H1 (cell line): ENCODE data around the gene SVIL. TPM values are rescaled to one million over a fixed set of nuclear protein-coding genes. Genes with fewer than 3 reads are reported as not detected.

Source experiments
- SP2 ChIP-seq: IDR thresholded peaks from 2 replicates; pipeline ENCODE4 v1.6.1; 2012; ENCODE audit warnings: mild to moderate bottlenecking, low read length, inconsistent platforms
- SUZ12 ChIP-seq: fragments of 200-600 bp; sonication (generic); IDR thresholded peaks from 2 replicates; pipeline ENCODE4 v1.6.1; 2012; ENCODE audit warnings: mild to moderate bottlenecking, inconsistent platforms, low read length, moderate library complexity, mixed read lengths
- polyA plus RNA-seq, 7 experiments: library from polyadenylated mRNA; depleted of rRNA in 3 of 7; stranded (reverse) in 5 of 7; unstranded in 2 of 7; fragments of >200 nt in 5 of 7; fragments of 200-250 nt in 2 of 7; gene quantifications; 1 replicate in 5 of 7; 2 replicates in 1 of 7; 4 replicates in 1 of 7; pipeline versions ENCODE4 v1.2.1 to v1.2.3, GENCODE V29; 2011 to 2013; ENCODE audit warnings: missing spikeins in 2 of 7, mixed read lengths in 2 of 7
- total RNA-seq: library from RNA; stranded (reverse); fragmentation: NEBNext Ultra II Directional; extraction: Animal tissue kit (Norgen Biotek cat#: 25700); gene quantifications from 2 replicates; pipeline ENCODE4 v1.2.1, GENCODE V29; 2021
- TF ChIP-seq, protein P1 (sequence below): fragments of 300-600 bp; sonication (generic); IDR thresholded peaks from 2 replicates; pipeline ENCODE4 v1.7.1; 2012; ENCODE audit warnings: low read length, moderate library complexity, mild to moderate bottlenecking, inconsistent platforms; ENCODE audit not compliant: insufficient replicate concordance

SVIL gene
- total and polyA plus RNA-seq, 2 of the 8 experiments (the other 6 are each of a cell fraction or from before 2014, with no cell fraction given) = 4.7 to 15.4 TPM

DNA sequence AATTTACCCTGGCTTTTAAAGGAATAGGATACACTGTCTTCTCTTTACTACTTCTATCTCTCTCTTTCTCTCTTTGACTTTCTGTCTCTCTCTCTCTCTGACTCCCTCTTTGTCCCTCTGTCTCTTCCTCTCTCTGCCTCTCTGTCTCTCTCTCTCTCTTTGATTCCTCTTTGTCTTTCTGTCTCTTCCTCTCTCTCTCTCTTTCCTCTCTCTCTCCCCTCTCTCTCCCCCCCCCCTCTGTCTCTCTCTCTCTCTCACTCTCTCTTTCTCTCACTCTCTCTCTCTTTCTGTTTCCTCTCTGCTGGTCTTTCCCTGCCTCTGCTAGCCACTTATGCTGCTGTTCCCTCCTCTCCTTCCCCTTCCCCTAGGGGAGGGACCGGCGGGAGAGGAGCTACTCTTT is 196.9 kb downstream of the SVIL start (continued):
- TF ChIP-seq, protein P1, sequence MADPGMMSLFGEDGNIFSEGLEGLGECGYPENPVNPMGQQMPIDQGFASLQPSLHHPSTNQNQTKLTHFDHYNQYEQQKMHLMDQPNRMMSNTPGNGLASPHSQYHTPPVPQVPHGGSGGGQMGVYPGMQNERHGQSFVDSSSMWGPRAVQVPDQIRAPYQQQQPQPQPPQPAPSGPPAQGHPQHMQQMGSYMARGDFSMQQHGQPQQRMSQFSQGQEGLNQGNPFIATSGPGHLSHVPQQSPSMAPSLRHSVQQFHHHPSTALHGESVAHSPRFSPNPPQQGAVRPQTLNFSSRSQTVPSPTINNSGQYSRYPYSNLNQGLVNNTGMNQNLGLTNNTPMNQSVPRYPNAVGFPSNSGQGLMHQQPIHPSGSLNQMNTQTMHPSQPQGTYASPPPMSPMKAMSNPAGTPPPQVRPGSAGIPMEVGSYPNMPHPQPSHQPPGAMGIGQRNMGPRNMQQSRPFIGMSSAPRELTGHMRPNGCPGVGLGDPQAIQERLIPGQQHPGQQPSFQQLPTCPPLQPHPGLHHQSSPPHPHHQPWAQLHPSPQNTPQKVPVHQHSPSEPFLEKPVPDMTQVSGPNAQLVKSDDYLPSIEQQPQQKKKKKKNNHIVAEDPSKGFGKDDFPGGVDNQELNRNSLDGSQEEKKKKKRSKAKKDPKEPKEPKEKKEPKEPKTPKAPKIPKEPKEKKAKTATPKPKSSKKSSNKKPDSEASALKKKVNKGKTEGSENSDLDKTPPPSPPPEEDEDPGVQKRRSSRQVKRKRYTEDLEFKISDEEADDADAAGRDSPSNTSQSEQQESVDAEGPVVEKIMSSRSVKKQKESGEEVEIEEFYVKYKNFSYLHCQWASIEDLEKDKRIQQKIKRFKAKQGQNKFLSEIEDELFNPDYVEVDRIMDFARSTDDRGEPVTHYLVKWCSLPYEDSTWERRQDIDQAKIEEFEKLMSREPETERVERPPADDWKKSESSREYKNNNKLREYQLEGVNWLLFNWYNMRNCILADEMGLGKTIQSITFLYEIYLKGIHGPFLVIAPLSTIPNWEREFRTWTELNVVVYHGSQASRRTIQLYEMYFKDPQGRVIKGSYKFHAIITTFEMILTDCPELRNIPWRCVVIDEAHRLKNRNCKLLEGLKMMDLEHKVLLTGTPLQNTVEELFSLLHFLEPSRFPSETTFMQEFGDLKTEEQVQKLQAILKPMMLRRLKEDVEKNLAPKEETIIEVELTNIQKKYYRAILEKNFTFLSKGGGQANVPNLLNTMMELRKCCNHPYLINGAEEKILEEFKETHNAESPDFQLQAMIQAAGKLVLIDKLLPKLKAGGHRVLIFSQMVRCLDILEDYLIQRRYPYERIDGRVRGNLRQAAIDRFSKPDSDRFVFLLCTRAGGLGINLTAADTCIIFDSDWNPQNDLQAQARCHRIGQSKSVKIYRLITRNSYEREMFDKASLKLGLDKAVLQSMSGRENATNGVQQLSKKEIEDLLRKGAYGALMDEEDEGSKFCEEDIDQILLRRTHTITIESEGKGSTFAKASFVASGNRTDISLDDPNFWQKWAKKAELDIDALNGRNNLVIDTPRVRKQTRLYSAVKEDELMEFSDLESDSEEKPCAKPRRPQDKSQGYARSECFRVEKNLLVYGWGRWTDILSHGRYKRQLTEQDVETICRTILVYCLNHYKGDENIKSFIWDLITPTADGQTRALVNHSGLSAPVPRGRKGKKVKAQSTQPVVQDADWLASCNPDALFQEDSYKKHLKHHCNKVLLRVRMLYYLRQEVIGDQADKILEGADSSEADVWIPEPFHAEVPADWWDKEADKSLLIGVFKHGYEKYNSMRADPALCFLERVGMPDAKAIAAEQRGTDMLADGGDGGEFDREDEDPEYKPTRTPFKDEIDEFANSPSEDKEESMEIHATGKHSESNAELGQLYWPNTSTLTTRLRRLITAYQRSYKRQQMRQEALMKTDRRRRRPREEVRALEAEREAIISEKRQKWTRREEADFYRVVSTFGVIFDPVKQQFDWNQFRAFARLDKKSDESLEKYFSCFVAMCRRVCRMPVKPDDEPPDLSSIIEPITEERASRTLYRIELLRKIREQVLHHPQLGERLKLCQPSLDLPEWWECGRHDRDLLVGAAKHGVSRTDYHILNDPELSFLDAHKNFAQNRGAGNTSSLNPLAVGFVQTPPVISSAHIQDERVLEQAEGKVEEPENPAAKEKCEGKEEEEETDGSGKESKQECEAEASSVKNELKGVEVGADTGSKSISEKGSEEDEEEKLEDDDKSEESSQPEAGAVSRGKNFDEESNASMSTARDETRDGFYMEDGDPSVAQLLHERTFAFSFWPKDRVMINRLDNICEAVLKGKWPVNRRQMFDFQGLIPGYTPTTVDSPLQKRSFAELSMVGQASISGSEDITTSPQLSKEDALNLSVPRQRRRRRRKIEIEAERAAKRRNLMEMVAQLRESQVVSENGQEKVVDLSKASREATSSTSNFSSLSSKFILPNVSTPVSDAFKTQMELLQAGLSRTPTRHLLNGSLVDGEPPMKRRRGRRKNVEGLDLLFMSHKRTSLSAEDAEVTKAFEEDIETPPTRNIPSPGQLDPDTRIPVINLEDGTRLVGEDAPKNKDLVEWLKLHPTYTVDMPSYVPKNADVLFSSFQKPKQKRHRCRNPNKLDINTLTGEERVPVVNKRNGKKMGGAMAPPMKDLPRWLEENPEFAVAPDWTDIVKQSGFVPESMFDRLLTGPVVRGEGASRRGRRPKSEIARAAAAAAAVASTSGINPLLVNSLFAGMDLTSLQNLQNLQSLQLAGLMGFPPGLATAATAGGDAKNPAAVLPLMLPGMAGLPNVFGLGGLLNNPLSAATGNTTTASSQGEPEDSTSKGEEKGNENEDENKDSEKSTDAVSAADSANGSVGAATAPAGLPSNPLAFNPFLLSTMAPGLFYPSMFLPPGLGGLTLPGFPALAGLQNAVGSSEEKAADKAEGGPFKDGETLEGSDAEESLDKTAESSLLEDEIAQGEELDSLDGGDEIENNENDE = no peak
- TF ChIP-seq SP2 (no peak), SUZ12 (no peak)
